Ascending aorta (tissue), 2 donors: ENCODE results near the gene SELENOH. TPM values are rescaled to one million over a fixed set of nuclear protein-coding genes. Genes with fewer than 3 reads are reported as not detected.
A peak's percentile ranks its signal among the peaks of the same experiment; 100 is the strongest.

ENCODE experiments used
- DNase-seq, 2 donors: peaks; one replicate each; pipeline ENCODE4 v3.0.0-alpha.2; 2019; ENCODE audit warnings: low spot score in 2 of 2
- H3K27ac ChIP-seq, 2 donors: fragments of 200-600 bp; sonication (generic); one replicate each; pipeline ENCODE4 v1.5.1; 2016 to 2017; ENCODE audit warnings: mild to moderate bottlenecking in 1 of 2
- H3K27me3 ChIP-seq: fragments of 200-600 bp; sonication (generic); one replicate; pipeline ENCODE4 v1.5.1; 2017
- H3K36me3 ChIP-seq, 2 donors: fragments of 200-600 bp; sonication (generic); one replicate each; pipeline ENCODE4 v1.5.1; 2016
- H3K4me1 ChIP-seq, 2 donors: fragments of 200-600 bp; sonication (generic); one replicate each; pipeline ENCODE4 v1.5.1; 2016 to 2017; ENCODE audit warnings: mild to moderate bottlenecking in 1 of 2
- H3K4me3 ChIP-seq, 2 donors: fragments of 200-600 bp; sonication (generic); one replicate each; pipeline ENCODE4 v1.5.1; 2016 to 2017; ENCODE audit warnings: mild to moderate bottlenecking in 1 of 2
- H3K9me3 ChIP-seq, 2 donors: fragments of 200-600 bp; sonication (generic); one replicate each; pipeline ENCODE4 v1.5.1; 2016
- intact Hi-C: fragments of 100-400 bp; cut with DNase I; formaldehyde crosslinking; loops from one replicate; pipeline ENCODE4 v1.15.1; 2023
- total RNA-seq: library from RNA; depleted of rRNA; stranded (reverse); fragments of >200 nt; gene quantifications from one replicate; pipeline ENCODE4 v1.1.0, GENCODE V29; 2016
- TF ChIP-seq, protein P1 (sequence below), 3 experiments: fragments of 200-600 bp in 2 of 3; fragments of 450-650 bp in 1 of 3; sonication (generic) in 2 of 3; IDR thresholded peaks; one replicate each; pipeline ENCODE4 v1.5.1; 2016 to 2019; ENCODE audit warnings: antibody characterized with exemption in 3 of 3, mild to moderate bottlenecking in 1 of 3, moderate library complexity in 1 of 3

The SELENOH gene, protein sequence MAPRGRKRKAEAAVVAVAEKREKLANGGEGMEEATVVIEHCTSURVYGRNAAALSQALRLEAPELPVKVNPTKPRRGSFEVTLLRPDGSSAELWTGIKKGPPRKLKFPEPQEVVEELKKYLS
- 113 TPM for total RNA-seq

DNA sequence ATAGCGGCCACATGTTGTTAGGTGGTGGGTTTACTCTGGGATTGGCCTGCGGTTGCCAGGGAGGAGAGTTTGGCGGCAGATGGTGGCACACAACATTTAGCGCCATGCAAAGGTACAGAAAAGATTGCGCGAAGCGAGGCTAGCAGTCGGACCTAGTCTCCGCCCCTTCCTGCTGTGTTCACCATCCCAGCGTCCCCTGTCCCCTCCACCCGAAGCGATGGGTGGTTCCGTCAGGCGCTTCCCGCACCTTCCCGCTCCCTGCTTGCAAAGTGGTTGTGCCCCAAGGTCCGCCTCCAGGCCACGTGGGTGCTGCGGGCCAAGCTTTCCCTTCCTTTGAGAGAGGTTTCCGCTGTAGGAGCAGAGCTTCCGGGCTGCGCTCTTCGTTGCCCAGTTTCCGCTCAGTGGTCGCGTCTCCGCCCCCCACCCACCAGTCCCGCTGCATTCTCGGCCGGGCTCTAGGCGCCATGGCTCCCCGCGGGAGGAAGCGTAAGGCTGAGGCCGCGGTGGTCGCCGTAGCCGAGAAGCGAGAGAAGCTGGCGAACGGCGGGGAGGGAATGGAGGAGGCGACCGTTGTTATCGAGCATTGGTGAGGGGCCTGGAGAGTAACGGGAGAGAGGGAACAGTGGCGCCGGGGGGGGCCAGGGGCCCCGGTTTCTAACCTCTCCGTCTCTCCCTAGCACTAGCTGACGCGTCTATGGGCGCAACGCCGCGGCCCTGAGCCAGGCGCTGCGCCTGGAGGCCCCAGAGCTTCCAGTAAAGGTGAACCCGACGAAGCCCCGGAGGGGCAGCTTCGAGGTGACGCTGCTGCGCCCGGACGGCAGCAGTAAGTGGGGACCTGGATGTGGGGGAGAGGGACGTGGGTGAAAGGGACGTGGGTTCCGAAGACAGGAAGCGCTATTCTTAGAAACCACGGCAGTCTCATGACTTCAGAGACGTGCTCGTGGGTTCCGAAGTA is at the start of gene SELENOH:
TSS of gene SELENOH (plus strand) at position 360 of the 955 bp plus-strand sequence. CDS start at position 465, 105 bp downstream.
- H3K27ac ChIP-seq, result peak within 1 kb of the TSS; percentile 95 to 97
- DNase-seq, result peak; percentile 84 to 98
- intact Hi-C loops, result loop anchor here (1.0 to 5.0 kb wide), 5 partner anchors 20 to 836 kb away; partner anchors contain the start of genes CTNND1, LPXN, MED19 and TMX2
- no peaks in the 10 kb centered on the region for H3K9me3 ChIP-seq
- H3K36me3 ChIP-seq, result peaks cover 29 to 42% of the 10 kb centered on the region in 2 donors
- peak within 1 kb of the TSS; percentile 91 to 93 for H3K4me3 ChIP-seq
- peaks cover 0 to 15% of the 10 kb centered on the region in 2 donors for H3K4me1 ChIP-seq
- no peaks in the 10 kb centered on the region for H3K27me3 ChIP-seq
- TF ChIP-seq, protein P1, sequence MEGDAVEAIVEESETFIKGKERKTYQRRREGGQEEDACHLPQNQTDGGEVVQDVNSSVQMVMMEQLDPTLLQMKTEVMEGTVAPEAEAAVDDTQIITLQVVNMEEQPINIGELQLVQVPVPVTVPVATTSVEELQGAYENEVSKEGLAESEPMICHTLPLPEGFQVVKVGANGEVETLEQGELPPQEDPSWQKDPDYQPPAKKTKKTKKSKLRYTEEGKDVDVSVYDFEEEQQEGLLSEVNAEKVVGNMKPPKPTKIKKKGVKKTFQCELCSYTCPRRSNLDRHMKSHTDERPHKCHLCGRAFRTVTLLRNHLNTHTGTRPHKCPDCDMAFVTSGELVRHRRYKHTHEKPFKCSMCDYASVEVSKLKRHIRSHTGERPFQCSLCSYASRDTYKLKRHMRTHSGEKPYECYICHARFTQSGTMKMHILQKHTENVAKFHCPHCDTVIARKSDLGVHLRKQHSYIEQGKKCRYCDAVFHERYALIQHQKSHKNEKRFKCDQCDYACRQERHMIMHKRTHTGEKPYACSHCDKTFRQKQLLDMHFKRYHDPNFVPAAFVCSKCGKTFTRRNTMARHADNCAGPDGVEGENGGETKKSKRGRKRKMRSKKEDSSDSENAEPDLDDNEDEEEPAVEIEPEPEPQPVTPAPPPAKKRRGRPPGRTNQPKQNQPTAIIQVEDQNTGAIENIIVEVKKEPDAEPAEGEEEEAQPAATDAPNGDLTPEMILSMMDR (IDR thresholded peaks at IDR 0.05), result no peak

DNA sequence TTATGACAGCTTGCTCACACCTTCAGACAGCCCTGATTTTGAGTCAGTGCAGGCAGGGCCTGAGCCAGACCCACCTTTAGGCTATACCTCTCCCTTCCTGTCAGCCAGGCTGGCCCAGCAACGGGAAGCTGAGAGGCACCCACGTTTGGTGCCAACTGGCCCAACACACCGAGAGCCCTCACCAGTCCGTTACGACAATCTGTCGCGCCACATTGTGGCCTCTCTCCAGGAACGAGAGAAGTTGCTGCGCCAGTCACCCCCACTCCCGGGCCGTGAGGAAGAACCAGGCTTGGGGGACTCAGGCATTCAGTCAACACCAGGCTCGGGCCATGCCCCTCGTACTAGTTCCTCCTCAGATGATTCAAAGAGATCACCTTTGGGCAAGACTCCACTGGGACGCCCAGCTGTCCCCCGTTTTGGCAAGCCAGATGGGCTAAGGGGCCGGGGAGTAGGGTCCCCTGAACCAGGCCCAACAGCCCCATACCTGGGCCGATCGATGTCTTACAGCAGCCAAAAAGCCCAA is 42.4 kb upstream of the SELENOH start:
- TF ChIP-seq, protein P1 (IDR thresholded peaks at IDR 0.05), result no peak
- no peak overlapping the region for H3K27ac ChIP-seq
- peaks cover 0 to 2% of the 10 kb centered on the region in 2 donors for H3K4me1 ChIP-seq
- no peaks in the 10 kb centered on the region for H3K9me3 ChIP-seq
- no peak for DNase-seq
- no peak overlapping the region for H3K4me3 ChIP-seq
- intact Hi-C loops, result no loop called here
- H3K27me3 ChIP-seq, result no peaks in the 10 kb centered on the region
- H3K36me3 ChIP-seq, result peaks cover 85 to 86% of the 10 kb centered on the region in 2 donors

DNA sequence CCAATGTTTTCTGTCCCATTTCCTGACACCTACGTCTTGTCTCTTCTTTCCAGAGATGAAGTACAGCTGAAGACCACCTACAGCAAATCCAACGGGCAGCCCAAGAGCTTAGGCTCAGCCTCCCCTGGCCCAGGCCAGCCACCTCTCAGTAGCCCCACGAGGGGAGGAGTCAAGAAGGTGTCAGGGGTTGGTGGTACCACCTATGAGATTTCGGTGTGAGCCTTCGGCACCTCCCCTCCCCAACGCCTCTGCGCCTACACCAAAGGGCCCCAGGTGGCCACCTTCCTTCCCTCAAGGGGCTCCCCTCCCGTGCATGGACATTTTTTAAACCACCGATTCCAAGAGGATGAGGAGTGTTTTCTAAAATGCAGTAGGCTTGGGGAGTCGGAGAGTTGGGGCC is 41.5 kb upstream of the SELENOH start:
- Histone ChIP-seq H3K9me3 (no peaks in the 10 kb centered on the region), H3K4me3 (no peak overlapping the region), H3K4me1 (peaks cover 0 to 4% of the 10 kb centered on the region in 2 donors), H3K27ac (no peak overlapping the region), H3K36me3 (peaks cover 83 to 86% of the 10 kb centered on the region in 2 donors), H3K27me3 (no peaks in the 10 kb centered on the region)
- intact Hi-C loops, result no loop called here
- no peak for DNase-seq
- TF ChIP-seq, protein P1 (IDR thresholded peaks at IDR 0.05), result no peak

DNA sequence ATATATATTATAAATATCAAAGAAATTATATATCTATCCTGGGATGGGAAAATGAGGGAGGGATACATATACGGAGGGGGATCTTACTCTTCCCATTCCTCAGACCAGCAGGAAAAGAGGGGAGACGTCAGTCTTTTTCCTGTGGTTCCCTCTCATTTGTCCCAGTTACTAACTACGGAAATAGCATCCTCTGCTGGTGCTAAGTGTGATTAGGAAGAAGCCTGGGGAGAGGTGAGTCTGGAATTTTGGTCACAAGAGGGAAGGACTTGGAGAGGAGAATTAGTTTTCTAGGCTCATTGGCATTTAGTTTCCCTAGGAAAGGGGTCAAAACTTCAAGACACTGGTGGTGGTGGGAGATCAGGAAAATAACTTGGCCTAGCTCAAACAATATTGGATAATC is 40.9 kb upstream of the SELENOH start:
- DNase-seq, result no peak
- intact Hi-C loops, result no loop called here
- peaks cover 80 to 83% of the 10 kb centered on the region in 2 donors for H3K36me3 ChIP-seq
- H3K9me3 ChIP-seq, result no peaks in the 10 kb centered on the region
- H3K27ac ChIP-seq, result no peak overlapping the region
- peaks cover 0 to 4% of the 10 kb centered on the region in 2 donors for H3K4me1 ChIP-seq
- H3K4me3 ChIP-seq, result no peak overlapping the region
- no peaks in the 10 kb centered on the region for H3K27me3 ChIP-seq
- TF ChIP-seq, protein P1 (IDR thresholded peaks at IDR 0.05), result no peak

DNA sequence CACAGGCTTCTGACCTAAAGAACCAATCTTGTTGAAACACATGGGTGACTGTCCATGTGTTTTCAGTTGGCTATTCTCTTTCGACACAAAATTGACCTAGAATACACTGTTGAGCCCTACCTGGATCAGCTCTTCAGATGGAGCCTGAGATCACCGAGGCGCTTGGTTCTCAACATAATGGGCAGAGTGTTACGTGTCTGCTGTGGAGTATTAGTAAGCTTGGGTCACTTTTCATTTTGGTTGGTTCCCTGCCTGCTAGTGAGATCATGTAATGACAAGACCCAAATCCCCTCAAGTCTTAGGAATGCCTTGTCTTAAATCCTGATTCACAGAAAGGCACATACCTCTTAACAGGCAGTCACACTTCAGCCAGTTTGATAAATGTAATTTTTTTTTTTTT is 38.0 kb upstream of the SELENOH start:
- intact Hi-C loops, result no loop called here
- Histone ChIP-seq H3K9me3 (no peaks in the 10 kb centered on the region), H3K4me3 (no peak overlapping the region), H3K36me3 (peaks cover 52 to 54% of the 10 kb centered on the region in 2 donors), H3K4me1 (peaks cover 0 to 4% of the 10 kb centered on the region in 2 donors), H3K27ac (peak overlapping the region; percentile 59 to 68), H3K27me3 (no peaks in the 10 kb centered on the region)
- DNase-seq, result no peak
- TF ChIP-seq, protein P1 (IDR thresholded peaks at IDR 0.05), result no peak
